Measurements from ENCODE around the gene PPM1H. TPM values are rescaled to one million over a fixed set of nuclear protein-coding genes. Genes with fewer than 3 reads are reported as not detected.
"Not testable (repeated sequence)": the region's sequence is repeated elsewhere in the genome, so short reads cannot be mapped to it uniquely, and the experiment has no call there.

Gene PPM1H
- total RNA-seq, 1 experiment from 2014 or later, result 0.22 TPM

DNA sequence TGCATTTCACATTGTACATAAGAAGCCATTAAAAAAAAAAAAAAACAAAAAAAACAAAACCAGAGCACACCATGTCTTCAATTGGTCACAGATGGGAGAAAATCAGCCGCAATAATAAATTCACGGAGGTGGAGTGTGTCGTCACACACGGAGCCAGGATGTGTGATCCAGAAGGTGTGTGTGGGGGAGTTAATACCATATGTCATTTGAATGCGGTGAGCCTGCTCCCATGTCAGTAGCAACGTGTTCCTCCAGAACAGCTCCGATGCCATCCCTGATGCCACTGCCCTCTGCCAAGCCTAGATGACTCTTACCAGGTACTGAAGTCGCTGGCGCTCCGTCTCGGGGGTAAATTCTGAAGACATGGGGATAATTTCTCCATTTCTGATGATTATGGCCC, 197.8 kb downstream of the PPM1H start:
- Histone ChIP-seq H3K9me3 (ENCODE audit: low read length) (no peaks in the 10 kb centered on the region), H3K27me3 (ENCODE audit: low read length) (no peaks in the 10 kb centered on the region), H2AFZ (ENCODE audit: low read length) (no peak overlapping the region), H4K20me1 (ENCODE audit: insufficient read depth, low read depth, low read length) (no peaks in the 10 kb centered on the region), H3K4me3 (ENCODE audit: low read length) (no peak overlapping the region), H3K9me2 (replicated peaks; ENCODE audit: insufficient read depth, low read length) (no peaks in the 10 kb centered on the region), H3K4me2 (ENCODE audit: low read depth, low read length, poor library complexity, severe bottlenecking) (no peak overlapping the region), H3K27ac (ENCODE audit: low read length) (no peak overlapping the region), H3K9ac (ENCODE audit: low read length) (no peak overlapping the region), H3K79me2 (ENCODE audit: low read length) (no peaks in the 10 kb centered on the region), H3K4me1 (ENCODE audit: low read length) (no peaks in the 10 kb centered on the region), H3K36me3 (ENCODE audit: insufficient read depth, low read length) (no peaks in the 10 kb centered on the region)
- DNase-seq, result no peak

DNA sequence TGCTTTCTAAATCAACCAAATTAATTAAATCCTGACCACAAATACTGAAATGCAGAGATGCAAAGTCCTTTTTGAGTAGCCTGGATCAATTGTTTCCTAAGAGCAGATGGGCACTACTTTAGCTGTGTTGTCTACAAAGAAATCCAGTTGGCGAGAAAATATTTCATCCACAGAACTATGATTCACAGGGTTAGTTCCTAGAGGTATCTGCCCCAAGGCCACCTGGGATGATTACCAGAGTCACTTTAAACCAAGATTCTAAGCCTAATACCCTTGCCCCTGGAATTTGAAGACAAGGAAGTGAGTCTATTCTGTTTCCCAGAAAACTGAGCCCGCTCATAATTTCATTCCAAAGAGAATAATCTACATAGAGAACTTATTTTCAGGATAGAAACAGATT, 198.4 kb downstream of the PPM1H start:
- H3K27me3 ChIP-seq (ENCODE audit: low read length), result no peaks in the 10 kb centered on the region
- no peak overlapping the region for H3K4me2 ChIP-seq (ENCODE audit: low read depth, low read length, poor library complexity, severe bottlenecking)
- no peaks in the 10 kb centered on the region for H3K36me3 ChIP-seq (ENCODE audit: insufficient read depth, low read length)
- no peaks in the 10 kb centered on the region for H3K79me2 ChIP-seq (ENCODE audit: low read length)
- H3K9me3 ChIP-seq (ENCODE audit: low read length), result no peaks in the 10 kb centered on the region
- no peaks in the 10 kb centered on the region for H4K20me1 ChIP-seq (ENCODE audit: insufficient read depth, low read depth, low read length)
- no peak overlapping the region for H3K27ac ChIP-seq (ENCODE audit: low read length)
- no peaks in the 10 kb centered on the region for H3K9me2 ChIP-seq (replicated peaks; ENCODE audit: insufficient read depth, low read length)
- DNase-seq, result no peak
- no peaks in the 10 kb centered on the region for H3K4me1 ChIP-seq (ENCODE audit: low read length)
- no peak overlapping the region for H3K4me3 ChIP-seq (ENCODE audit: low read length)
- no peak overlapping the region for H2AFZ ChIP-seq (ENCODE audit: low read length)
- no peak overlapping the region for H3K9ac ChIP-seq (ENCODE audit: low read length)

DNA sequence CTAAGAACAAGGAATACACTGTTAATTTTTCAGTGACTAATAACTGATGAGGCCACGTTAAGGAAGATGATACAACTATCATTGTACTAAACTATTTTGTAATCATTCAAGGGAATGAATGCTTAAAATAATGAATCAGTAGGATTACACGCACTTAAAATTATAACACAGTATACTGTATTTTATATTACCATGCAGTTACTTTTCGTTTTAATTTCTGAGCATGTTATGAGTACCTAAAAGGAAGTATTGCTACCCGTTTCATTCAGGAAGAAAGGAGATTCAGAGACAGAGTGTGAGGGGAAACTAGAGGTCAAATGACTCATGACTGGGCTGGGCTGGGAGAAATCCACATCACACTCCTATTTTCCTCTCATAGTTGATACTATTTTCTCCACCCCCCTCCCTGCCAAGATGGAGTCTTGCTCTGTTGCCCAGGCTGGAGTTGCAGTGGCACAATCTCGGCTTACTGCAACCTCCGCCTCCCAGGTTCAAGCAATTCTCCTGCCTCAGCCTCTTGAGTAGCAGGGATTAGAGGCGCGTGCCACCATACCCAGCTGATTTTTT, 202.0 kb downstream of the PPM1H start:
- H3K9me3 ChIP-seq (ENCODE audit: low read length), result no peaks in the 10 kb centered on the region
- no peak overlapping the region for H3K9ac ChIP-seq (ENCODE audit: low read length)
- no peaks in the 10 kb centered on the region for H3K27me3 ChIP-seq (ENCODE audit: low read length)
- H2AFZ ChIP-seq (ENCODE audit: low read length), result no peak overlapping the region
- no peak overlapping the region for H3K27ac ChIP-seq (ENCODE audit: low read length)
- H3K4me1 ChIP-seq (ENCODE audit: low read length), result no peaks in the 10 kb centered on the region
- H3K4me2 ChIP-seq (ENCODE audit: low read depth, low read length, poor library complexity, severe bottlenecking), result no peak overlapping the region
- no peak for DNase-seq
- H4K20me1 ChIP-seq (ENCODE audit: insufficient read depth, low read depth, low read length), result no peaks in the 10 kb centered on the region
- no peak overlapping the region for H3K4me3 ChIP-seq (ENCODE audit: low read length)
- no peaks in the 10 kb centered on the region for H3K79me2 ChIP-seq (ENCODE audit: low read length)
- no peaks in the 10 kb centered on the region for H3K9me2 ChIP-seq (replicated peaks; ENCODE audit: insufficient read depth, low read length)
- H3K36me3 ChIP-seq (ENCODE audit: insufficient read depth, low read length), result no peaks in the 10 kb centered on the region

DNA sequence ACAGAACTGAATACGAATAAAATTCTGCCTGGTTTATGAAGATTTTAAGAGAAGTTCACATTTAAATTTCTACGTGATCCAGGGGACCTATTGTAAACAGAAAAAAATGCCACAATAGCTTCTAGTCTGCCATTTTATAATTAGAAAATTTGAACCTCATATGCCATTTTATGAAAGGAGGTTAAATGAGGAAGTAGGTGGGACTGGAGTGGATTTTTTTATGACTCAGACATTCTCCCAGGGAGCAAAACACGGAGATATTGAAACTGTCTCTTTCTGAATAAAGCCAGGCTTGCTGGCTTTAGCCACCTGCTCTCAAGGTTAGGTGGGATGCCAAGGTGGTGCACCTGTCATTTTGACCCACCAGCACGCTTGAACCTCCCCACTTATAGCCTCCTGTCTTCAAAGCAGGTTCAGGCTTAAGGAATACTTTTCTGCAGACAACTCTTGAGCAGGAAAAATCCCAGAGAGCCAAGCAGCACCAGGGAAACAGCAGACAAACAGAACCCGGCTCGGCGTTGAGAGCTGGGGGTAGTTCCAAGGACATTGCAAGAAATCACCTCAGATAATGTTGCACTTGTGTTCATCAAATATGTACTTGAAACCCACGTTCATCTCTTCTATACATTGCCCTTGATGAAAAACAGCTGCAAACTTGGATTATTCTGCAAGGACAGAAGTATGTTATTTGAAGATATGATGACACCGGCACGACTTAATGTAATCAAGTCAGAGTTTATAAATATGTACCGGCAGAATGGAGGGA, 203.7 kb downstream of the PPM1H start:
- Histone ChIP-seq H3K4me1 (ENCODE audit: low read length) (no peaks in the 10 kb centered on the region), H3K27ac (ENCODE audit: low read length) (no peak overlapping the region), H2AFZ (ENCODE audit: low read length) (no peak overlapping the region), H3K9me2 (replicated peaks; ENCODE audit: insufficient read depth, low read length) (no peaks in the 10 kb centered on the region), H3K27me3 (ENCODE audit: low read length) (no peaks in the 10 kb centered on the region), H3K9me3 (ENCODE audit: low read length) (no peaks in the 10 kb centered on the region), H3K36me3 (ENCODE audit: insufficient read depth, low read length) (no peaks in the 10 kb centered on the region), H4K20me1 (ENCODE audit: insufficient read depth, low read depth, low read length) (no peaks in the 10 kb centered on the region), H3K9ac (ENCODE audit: low read length) (no peak overlapping the region), H3K4me3 (ENCODE audit: low read length) (no peak overlapping the region), H3K79me2 (ENCODE audit: low read length) (no peaks in the 10 kb centered on the region), H3K4me2 (ENCODE audit: low read depth, low read length, poor library complexity, severe bottlenecking) (no peak overlapping the region)
- DNase-seq, result no peak

DNA sequence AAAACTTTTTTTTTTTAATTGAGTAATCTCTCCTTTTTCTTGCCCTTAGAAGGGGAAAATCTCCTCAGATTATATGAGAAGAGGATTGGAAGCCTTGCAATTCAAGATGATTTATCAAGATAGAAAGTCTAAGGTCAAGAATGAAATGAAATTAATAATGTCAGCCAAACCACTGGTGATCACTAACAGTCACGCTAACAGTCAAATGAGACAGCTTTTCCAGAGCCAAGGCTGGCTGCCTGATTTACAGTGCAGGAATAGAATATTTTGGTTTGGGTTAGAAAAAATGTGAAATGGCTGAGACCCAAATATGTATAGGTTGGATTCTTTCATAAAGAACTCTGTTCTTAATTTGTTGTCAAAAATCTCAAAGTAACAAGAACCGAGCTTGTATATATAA, 204.3 kb downstream of the PPM1H start:
- Histone ChIP-seq H3K4me2 (ENCODE audit: low read depth, low read length, poor library complexity, severe bottlenecking) (no peak overlapping the region), H3K79me2 (ENCODE audit: low read length) (no peaks in the 10 kb centered on the region), H3K27ac (ENCODE audit: low read length) (no peak overlapping the region), H3K4me3 (ENCODE audit: low read length) (no peak overlapping the region), H3K9ac (ENCODE audit: low read length) (no peak overlapping the region), H3K36me3 (ENCODE audit: insufficient read depth, low read length) (no peaks in the 10 kb centered on the region), H3K27me3 (ENCODE audit: low read length) (no peaks in the 10 kb centered on the region), H3K9me3 (ENCODE audit: low read length) (no peaks in the 10 kb centered on the region), H2AFZ (ENCODE audit: low read length) (no peak overlapping the region), H3K4me1 (ENCODE audit: low read length) (no peaks in the 10 kb centered on the region), H3K9me2 (replicated peaks; ENCODE audit: insufficient read depth, low read length) (no peaks in the 10 kb centered on the region), H4K20me1 (ENCODE audit: insufficient read depth, low read depth, low read length) (no peaks in the 10 kb centered on the region)
- DNase-seq, result no peak

DNA sequence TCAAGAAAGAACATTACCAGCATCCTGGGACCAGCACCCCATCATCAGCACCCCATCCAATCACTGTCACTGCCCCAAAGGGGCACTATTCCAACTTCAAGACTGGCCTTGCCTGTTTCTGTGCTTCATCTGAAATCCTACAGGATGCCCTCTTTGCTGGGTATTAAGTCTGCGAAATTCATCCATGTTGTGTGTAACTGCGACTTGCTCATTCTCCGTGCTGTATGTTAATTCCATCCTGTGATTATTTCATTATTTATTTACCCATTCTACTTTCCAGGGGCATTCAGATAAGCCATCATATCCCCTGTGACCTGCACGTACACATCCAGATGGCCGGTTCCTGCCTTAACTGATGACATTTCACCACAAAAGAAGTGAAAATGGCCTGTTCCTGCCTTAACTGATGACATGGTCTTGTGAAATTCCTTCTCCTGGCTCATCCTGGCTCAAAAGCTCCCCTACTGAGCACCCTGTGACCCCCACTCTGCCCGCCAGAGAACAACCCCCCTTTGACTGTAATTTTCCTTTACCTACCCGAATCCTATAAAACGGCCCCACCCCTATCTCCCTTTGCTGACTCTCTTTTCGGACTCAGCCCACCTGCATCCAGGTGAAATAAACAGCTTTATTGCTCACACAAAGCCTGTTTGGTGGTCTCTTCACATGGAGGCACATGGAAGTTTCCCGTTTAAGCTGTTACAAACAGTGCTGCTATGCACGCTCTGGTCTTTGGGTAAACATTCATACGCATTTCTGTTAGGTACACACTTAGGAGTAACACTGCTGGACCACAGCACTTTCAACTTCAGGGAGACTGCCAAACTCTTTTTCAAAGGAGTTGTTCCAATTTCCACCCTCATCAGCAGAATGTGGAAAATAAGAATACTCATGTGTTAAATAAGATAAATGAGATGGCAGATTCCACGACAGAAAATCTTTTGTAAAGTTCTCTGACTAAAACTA, 205.1 kb downstream of the PPM1H start:
- not testable (repeated sequence) for H3K9me3 ChIP-seq (ENCODE audit: low read length); H3K4me3 ChIP-seq (ENCODE audit: low read length); H3K4me1 ChIP-seq (ENCODE audit: low read length); DNase-seq; H4K20me1 ChIP-seq (ENCODE audit: insufficient read depth, low read depth, low read length); H3K27me3 ChIP-seq (ENCODE audit: low read length); H3K9me2 ChIP-seq (replicated peaks; ENCODE audit: insufficient read depth, low read length); H3K4me2 ChIP-seq (ENCODE audit: low read depth, low read length, poor library complexity, severe bottlenecking); H3K27ac ChIP-seq (ENCODE audit: low read length); H3K9ac ChIP-seq (ENCODE audit: low read length); H3K36me3 ChIP-seq (ENCODE audit: insufficient read depth, low read length); H3K79me2 ChIP-seq (ENCODE audit: low read length); H2AFZ ChIP-seq (ENCODE audit: low read length)

DNA sequence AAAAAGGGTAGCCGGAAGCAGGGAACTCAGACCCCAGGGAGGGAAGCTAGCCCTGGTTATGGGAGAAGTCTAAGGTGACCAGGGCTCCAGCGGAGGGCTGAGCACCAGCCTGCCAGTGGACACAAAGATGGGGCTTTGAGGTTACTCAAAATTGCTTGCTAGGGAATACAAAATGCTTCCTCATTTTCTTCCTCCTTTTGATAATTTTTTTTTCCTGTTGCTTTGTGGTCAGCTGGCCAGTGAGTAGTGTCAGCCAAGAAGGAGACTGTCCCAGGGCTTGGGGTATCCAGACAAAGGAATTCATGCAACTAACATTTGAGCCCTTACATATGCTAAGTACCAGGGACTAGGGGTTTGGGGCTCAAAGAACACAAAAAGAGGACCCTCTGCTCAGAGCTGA, 206.2 kb downstream of the PPM1H start:
- Histone ChIP-seq H4K20me1 (ENCODE audit: insufficient read depth, low read depth, low read length) (no peaks in the 10 kb centered on the region), H3K27ac (ENCODE audit: low read length) (no peak overlapping the region), H3K4me1 (ENCODE audit: low read length) (no peaks in the 10 kb centered on the region), H3K4me2 (ENCODE audit: low read depth, low read length, poor library complexity, severe bottlenecking) (no peak overlapping the region), H3K9ac (ENCODE audit: low read length) (no peak overlapping the region), H3K4me3 (ENCODE audit: low read length) (no peak overlapping the region), H3K79me2 (ENCODE audit: low read length) (no peaks in the 10 kb centered on the region), H3K9me3 (ENCODE audit: low read length) (no peaks in the 10 kb centered on the region), H3K27me3 (ENCODE audit: low read length) (no peaks in the 10 kb centered on the region), H3K9me2 (replicated peaks; ENCODE audit: insufficient read depth, low read length) (no peaks in the 10 kb centered on the region), H3K36me3 (ENCODE audit: insufficient read depth, low read length) (no peaks in the 10 kb centered on the region), H2AFZ (ENCODE audit: low read length) (no peak overlapping the region)
- DNase-seq, result no peak

DNA sequence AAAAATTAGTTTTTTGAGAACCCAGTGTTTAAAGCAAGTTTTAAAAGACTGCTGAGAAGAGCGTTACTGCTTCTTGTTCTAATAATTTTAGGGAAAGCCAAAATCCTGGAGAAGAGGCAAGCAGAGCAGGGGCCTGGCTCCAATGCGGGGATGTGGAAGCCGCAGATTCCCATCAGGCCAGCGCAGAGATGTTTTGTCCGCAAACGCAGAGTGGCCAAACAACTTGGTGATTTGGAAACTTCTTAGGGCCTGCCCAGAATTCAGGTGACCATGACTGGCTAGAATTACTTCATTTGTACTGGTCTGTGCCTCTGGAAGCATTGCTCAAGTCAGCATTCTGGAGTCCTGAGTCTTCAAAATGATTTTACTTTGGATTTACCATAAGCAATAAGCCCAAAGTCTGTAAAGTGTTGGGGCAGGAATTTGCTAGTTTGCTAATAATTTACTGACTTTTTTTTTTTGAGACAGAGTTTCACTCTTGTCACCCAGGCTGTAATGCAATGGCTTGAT, 208.4 kb downstream of the PPM1H start:
- Histone ChIP-seq H2AFZ (ENCODE audit: low read length) (no peak overlapping the region), H3K9me2 (replicated peaks; ENCODE audit: insufficient read depth, low read length) (no peaks in the 10 kb centered on the region), H3K27me3 (ENCODE audit: low read length) (no peaks in the 10 kb centered on the region), H3K27ac (ENCODE audit: low read length) (no peak overlapping the region), H3K9ac (ENCODE audit: low read length) (no peak overlapping the region), H3K36me3 (ENCODE audit: insufficient read depth, low read length) (no peaks in the 10 kb centered on the region), H3K4me1 (ENCODE audit: low read length) (no peaks in the 10 kb centered on the region), H3K9me3 (ENCODE audit: low read length) (no peaks in the 10 kb centered on the region), H3K79me2 (ENCODE audit: low read length) (no peaks in the 10 kb centered on the region), H3K4me3 (ENCODE audit: low read length) (no peak overlapping the region), H4K20me1 (ENCODE audit: insufficient read depth, low read depth, low read length) (no peaks in the 10 kb centered on the region), H3K4me2 (ENCODE audit: low read depth, low read length, poor library complexity, severe bottlenecking) (no peak overlapping the region)
- no peak for DNase-seq

Data from Karpas-422 (cell line).